Measurements from ENCODE around the gene GRIK4.

GRCh38 chr11:120811199-120811598, 299.7 kb downstream of the GRIK4 start:
- TF ChIP-seq, protein P1, sequence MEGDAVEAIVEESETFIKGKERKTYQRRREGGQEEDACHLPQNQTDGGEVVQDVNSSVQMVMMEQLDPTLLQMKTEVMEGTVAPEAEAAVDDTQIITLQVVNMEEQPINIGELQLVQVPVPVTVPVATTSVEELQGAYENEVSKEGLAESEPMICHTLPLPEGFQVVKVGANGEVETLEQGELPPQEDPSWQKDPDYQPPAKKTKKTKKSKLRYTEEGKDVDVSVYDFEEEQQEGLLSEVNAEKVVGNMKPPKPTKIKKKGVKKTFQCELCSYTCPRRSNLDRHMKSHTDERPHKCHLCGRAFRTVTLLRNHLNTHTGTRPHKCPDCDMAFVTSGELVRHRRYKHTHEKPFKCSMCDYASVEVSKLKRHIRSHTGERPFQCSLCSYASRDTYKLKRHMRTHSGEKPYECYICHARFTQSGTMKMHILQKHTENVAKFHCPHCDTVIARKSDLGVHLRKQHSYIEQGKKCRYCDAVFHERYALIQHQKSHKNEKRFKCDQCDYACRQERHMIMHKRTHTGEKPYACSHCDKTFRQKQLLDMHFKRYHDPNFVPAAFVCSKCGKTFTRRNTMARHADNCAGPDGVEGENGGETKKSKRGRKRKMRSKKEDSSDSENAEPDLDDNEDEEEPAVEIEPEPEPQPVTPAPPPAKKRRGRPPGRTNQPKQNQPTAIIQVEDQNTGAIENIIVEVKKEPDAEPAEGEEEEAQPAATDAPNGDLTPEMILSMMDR (conservative IDR thresholded peaks at IDR 0.05; ENCODE audit: low read length), result no peak
- no peak for TF ChIP-seq EZH2phosphoT487 (IDR thresholded peaks at IDR 0.05; ENCODE audit: borderline replicate concordance, low read depth, low read length)

Measured in OCI-LY7 (cell line).